GM18867 (cell line): ENCODE data around the gene FNDC3B.

ENCODE experiments used
- ATAC-seq: cut with Tn5 transposase; IDR thresholded peaks from one replicate; pipeline ENCODE4 v1.9.1; 2021; ENCODE audit warnings: mild to moderate bottlenecking, moderate library complexity; ENCODE audit not compliant: unreplicated experiment

The FNDC3B gene

GRCh38 chr3:172184106-172184822, 144.9 kb downstream of the FNDC3B start:
- ATAC-seq: no peak

- no peak for ATAC-seq
Observed at GRCh38 chr3:172185907-172186306, 146.5 kb downstream of the FNDC3B start.

GRCh38 chr3:172186607-172187006, 147.2 kb downstream of the FNDC3B start:
- ATAC-seq: no peak

DNA sequence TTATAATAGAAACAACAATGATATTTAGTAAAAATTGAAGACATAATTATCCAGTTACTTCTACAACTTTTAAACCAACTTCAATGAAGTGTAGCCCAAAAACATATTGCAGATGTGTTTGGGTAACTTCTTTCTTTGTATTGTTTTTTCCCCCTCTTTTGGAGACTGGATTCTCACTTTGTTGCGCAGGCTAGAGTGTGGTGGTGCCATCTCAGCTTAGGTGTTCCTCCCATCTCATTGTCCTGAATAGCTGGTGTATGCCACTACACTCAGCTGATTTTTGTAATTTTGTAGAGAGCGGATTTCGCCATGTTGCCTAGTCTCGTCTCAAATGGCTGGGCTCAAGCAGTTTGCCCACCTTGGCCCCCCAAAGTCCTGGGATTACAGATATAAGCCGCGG, 148.1 kb downstream of the FNDC3B start:
- no peak for ATAC-seq

GRCh38 chr3:172188511-172188910, 149.1 kb downstream of the FNDC3B start:
- ATAC-seq: no peak

DNA sequence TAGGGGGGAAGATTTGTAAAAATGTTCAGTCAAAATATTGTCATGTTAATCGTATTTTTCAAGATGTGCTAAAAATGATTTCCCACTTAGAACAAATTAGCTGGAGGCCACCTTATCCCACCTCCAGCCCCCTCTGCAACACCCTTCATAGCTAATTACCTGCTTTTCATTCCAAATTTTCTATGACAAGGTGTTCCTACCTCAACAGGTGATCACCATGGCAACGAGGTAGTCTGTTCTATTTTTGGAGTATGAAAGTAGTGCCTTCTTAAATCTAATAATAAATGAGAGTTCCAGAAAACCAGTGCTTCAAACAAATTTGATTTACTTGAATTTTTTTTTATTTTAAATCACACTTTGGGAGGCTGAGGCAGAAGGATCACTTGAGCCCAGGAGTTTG, 149.8 kb downstream of the FNDC3B start:
- ATAC-seq: no peak

GRCh38 chr3:172189987-172190603, 150.7 kb downstream of the FNDC3B start:
- ATAC-seq: no peak

GRCh38 chr3:172190980-172191379, 151.6 kb downstream of the FNDC3B start:
- no peak for ATAC-seq

DNA sequence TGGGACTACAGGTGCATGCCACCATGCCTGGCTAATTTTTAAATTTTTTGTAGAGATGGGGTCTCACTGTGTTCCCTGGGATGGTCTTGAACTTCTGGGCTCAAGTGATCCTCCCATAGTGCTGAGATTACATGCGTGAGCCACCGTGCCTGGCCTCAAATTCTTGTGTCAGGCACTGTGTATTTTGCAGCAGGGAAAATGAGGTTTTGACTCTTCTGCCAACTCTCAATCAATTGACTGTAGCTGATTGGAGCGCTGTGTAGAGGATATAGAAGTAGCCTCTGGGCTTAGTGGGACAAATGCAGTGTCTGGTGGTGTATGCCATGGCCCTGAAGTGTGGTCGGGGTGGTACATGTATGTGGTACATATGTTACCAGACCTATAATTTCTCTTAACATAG, 152.3 kb downstream of the FNDC3B start:
- ATAC-seq: no peak

- no peak for ATAC-seq
Observed at GRCh38 chr3:172192830-172193415, 153.5 kb downstream of the FNDC3B start.

GRCh38 chr3:172193436-172193835, 154.1 kb downstream of the FNDC3B start:
- no peak for ATAC-seq

DNA sequence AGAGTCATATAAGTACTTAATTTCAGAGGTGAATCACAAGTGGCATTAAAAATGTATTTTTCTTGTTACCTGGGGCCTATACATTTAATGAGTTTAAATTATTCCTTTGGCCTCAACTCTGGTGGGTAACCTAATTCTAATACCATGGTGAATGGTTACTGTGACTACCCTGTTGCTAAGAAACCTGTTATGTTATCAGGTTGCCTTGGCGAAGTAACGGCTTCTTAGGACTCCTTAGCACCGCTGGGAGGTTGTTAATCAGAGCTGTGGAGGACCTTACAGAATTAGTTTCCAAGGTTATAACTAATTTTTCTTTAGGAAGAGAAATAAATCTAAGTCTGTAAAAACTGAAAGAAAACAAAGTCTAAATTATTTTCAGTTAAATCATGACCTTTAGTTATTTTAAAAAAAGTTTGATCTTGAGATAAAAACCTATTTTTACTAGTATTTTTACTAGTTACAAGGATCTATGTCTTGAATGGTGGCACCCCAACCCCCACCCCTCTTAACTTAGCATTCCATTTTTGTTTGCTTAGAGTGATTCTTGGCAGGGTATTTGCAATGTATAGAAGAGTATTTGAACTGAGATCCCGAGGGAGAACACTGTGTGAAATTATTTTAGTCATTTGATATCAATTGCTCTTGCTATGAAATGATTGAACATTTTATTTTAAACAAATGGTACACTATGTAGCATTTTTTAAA, 155.5 kb downstream of the FNDC3B start:
- ATAC-seq: no peak

GRCh38 chr3:172195407-172195754, 156.0 kb downstream of the FNDC3B start:
- ATAC-seq: no peak

DNA sequence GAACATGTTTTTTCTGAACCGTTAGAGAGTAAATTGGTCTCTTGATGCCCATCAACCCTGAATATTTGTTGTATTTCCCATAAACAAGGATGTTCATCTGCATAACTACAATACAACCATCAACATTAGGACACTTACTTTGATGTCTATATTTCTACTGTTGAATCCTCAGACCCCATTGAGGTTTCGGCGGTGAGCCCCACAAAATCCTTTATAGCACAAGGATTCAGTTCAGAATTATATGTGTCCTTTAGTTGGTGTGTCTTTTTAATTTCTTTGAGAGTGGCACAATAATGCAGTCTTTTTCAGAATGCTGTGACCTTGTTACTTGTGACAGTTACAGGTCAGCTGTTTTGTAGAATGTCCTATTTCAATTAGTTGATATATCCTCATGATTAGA, 158.0 kb downstream of the FNDC3B start:
- ATAC-seq: no peak

DNA sequence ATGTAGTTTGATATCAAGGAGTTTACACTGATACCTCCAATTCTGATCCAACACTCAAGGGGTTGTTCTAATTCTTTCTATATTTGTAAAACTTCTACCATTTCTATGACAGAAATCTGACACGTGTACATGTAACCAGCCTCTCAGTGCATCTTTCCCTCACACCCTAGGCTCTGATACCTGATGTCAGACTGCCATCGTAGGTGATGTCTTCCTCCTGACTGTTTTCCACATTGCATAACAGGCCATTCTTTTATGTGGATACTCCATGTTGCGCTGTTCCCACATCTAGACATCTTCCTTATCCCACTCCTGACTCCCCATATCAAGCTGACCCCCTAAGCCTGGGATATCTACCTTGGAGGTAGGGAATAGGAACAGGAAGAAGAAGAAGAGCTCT, 159.1 kb downstream of the FNDC3B start:
- no peak for ATAC-seq

GRCh38 chr3:172199850-172200369, 160.5 kb downstream of the FNDC3B start:
- no peak for ATAC-seq

- ATAC-seq: no peak
Observed at GRCh38 chr3:172201136-172201869, 161.9 kb downstream of the FNDC3B start.

GRCh38 chr3:172201870-172202236, 162.5 kb downstream of the FNDC3B start:
- no peak for ATAC-seq

GRCh38 chr3:172202797-172203196, 163.4 kb downstream of the FNDC3B start:
- no peak for ATAC-seq

DNA sequence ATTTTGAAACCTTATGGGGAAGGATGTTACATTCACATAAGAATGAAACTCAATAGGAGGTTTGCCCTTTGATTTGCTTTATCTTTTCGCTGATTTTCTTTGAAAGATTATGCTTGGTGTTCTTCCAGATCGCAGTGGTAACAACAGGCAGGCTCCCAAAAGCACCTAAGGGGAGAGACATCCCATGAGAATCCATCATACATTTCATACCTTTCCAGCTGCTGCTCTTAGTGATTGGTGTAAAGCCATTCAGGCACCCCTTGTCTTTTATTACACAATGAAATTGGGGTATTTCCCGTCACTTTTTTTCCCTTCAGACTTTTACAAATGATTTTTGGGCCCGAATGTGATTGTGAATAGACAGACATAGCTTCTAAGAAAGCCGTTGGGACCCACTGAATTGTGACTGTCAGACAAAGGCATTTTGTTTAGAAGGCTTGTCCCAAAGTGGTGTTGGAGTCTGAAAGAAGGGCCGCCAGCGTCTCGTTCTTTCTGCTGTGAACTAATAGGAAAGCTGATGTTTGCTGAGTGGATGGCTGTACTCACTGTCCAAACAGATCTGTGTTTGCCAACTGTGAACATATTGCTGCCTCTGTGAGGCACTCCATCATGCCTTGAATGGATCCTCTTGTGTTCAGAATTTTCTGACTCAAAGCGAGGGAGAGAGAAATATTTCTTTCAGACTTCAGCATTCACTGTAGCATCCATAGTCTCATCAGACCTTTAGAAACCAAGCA, 164.3 kb downstream of the FNDC3B start:
- ATAC-seq: no peak
